T-helper 2 cell (primary cell): Measurements from ENCODE around the gene SLC35F4.
"Not testable (repeated sequence)": the region's sequence is repeated elsewhere in the genome, so short reads cannot be mapped to it uniquely, and the experiment has no call there.

Source experiments
- DNase-seq, 5 experiments: peaks; one replicate each; pipeline versions ENCODE4 v3.0.0 to v3.0.0-alpha.2; 2012 to 2022

The SLC35F4 gene

DNA sequence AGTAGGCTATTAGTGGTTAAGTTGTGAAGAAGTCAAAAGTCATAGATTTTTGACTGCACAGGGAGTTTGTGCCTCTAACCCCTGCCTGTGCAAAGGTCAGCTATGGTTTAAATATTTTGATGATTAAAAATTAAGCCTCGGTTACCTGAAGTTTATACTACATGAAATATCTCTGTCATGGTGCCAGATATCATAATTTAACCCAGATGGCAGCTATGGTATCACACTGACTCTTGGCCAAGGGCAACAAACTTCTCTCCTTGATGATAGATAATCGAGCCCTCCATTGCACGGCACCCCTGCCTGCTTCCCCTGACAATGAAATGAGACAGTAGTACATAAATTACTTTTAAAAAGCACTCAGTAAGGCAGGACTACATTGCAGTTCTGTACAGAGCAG lies 80.8 kb downstream of the SLC35F4 start:
- no peak for DNase-seq

DNA sequence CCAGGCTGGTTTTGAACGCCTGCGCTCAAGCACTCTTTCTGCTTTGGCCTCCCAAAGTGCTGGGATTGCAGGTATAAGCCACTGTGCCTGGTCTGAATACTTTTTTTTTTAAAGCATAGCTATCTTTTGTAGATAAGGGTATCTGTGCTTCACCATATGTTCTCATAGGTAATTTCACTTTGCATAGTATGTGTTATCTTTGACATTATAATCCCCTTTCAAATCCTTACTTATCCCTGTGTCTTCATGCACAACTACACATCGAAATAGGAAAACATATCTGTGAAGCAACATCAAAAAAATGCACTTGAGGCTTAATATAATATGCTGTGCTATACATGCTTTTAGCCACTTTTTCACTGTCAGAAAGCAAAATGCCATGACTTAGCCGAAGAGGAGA lies 94.1 kb downstream of the SLC35F4 start:
- DNase-seq: no peak

DNA sequence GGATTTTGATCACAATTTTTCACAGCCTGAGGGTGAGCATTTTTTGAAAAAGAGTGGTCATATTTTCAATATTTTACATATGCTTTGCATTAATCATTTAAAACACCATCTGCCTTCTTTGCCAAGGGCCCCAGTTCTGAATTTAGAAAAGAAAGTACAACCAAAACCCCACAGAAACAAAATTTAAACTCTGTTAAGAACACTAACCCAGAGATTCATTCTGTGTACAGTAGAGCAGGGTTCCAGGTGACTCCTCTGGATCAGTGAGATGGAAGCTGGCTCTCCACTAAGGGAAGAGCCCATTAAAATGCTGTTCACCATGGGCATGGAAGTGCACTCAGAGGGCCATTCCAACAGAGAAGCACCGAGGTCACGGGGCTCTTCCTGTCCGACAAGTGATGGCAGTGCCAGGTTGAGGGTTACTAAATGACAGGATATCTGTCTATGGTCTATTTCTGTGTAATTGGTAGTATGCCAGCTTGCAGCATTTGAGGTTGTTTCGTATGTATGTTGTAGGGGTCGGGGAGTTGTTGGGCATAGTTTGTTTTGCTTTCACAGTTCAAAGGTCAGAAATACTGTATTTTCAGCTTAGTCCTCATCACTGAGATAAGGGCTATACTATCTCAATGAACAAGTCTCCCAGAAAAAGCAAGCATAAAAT lies 95.9 kb downstream of the SLC35F4 start:
- no peak for DNase-seq

DNA sequence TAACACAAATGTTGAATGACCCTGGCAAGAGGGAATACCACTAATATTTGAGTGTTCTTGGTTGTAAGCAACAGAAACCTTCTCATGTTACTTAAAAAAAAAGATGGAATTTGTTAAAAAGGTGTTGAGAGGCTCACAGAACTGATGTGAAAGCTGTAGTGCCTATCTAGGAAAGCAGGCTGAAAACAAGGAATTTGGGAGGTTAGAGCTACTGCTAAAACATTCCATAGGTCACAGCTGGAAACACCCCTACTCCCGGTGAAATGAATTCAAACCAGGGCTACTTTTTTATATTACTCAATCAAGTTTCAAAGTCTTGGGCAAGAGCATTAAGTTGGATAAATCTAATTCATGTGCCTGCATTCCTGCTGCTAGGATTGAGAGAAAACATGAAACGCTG lies 104.1 kb downstream of the SLC35F4 start:
- no peak for DNase-seq

DNA sequence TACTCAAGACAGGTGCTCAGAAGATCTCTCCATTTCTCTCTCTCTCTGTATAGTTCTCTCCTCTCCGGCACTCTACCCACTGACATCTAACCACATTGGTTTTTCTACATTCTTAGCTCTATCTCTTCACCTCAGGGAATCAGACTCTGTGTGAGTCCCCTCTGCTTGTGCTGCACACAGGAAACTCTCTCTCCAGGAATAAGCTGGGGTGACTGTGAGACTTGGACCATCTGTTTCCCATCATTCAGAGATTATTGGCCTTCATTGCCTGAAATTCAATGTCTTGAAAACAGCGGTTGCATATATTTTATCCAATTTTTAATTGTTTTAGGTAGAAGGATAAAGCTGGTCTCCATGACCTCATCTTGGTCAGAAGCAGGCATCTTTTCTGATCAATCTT lies 105.0 kb downstream of the SLC35F4 start:
- no peak for DNase-seq

DNA sequence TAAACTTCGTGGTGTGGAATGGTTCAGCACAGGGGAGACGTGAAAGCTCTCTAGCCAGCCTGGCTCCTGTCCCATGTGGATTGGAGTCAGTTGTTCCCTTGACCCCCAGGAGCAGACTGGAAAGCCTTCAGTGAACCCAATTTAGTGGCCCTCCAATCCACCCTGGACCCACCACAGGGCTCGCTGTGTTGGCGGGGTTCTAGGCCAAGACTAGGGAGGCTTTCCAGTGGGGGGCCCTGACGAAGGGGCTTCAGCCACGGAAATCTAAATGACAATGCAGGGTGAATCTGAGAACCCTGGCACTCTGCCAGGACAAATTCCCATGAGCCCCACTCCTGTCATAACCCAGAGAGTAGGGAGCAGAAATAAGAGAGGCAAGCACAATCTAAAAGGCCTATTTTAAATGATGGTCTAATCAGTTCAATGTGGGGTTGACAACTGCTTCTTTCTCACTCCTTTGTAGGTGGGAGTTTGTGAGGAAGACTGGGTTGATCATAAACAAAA lies 110.8 kb downstream of the SLC35F4 start:
- no peak for DNase-seq

DNA sequence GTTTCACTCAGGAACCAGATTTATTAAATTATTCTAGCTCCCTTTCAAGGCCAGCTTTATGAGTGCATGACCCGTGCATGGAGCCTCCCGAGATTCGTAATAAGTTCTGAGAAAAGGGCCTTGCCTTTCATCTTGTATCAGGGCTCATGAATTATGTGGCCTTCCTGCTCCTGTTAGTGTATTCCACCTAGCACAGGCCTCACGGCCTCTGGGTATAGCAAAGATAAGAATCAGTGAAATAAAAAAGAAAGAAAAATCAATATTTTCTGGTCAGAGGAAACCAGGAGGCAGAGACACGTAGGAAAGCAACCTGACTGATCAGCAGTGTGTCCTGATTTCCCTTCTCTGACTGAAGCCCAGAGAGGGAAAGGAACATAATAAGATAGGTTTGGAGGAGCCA lies 111.4 kb downstream of the SLC35F4 start:
- no peak for DNase-seq

DNA sequence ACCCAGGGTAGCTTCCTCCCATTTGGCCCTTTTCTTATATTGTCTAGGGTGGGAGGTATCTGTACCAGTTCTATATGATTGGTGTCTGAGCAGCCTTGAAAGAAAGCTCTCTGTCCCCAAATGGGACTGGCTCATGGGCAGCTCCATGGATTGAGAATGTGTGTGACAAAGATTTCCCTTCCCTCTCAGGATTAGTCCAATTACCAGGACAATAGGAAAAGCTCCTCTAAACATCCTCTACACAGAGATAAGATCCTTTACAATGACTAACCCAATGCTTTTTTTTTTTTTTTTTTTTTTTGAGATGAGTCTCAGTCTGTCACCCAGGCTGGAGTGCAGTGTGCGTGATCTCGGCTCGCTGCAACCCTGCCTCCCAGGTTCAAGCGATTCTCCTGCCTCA lies 112.1 kb downstream of the SLC35F4 start:
- no peak for DNase-seq

DNA sequence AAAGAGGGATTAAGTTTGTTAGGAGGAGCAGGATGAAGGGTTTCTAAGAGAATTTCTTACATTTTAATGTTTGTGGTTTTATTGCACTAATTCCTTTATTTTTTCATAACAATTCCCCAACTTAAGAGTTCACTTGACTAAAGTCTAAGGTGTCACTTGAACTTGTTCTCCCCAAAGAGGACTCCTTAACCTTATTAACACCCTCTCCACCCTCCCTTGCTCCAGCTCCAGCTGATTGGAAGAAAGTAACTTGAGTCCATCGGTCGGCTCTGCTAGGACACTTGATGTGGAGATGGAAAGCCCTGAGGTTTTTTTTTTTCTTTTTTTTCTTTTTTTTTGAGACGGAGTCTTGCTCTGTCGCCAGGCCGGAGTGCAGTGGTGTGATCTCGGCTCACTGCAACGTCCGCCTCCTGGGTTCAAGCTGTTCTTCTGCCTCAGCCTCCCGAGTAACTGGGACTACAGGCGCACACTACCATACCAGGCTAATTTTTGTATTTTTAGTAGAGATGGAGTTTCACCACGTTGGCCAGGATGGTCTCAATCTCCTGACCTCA lies 113.7 kb downstream of the SLC35F4 start:
- DNase-seq: not testable (repeated sequence)

DNA sequence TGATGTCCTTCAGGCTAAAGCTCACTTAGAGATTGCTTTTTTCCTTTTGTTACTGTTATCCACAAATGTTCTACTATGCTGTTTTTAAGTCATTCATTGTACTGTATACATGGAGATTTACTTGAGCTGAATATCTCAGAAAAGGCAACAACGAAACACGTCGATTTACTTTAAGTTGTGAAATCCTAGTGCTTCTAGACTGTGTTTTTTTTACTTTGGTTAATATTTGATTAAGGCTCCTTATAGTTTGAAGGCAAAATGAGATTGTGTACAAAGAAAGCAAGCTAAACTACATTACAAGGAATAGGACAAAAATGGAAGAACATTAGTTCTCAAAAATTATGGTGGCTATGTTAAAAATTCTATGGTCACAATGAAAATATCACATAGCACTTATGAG lies 114.5 kb downstream of the SLC35F4 start:
- DNase-seq: no peak

DNA sequence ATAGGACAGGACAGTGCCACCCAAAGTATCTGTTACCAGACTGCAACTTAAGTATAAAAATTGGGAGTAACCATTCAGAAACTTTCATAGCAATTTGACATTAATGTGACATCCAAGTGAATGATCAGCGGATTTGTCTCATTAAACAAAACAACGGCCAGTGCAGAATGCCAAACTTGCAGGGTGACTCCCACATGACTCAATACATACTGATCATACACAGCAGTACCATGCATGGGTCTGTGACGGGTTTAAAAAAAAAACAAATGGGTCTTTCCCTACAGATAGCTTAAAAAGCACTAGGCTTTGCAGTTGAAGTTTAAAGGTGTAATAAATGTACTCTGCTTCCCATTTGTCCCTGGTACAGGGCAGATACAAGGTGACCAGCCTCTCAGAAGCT lies 116.6 kb downstream of the SLC35F4 start:
- DNase-seq: no peak

DNA sequence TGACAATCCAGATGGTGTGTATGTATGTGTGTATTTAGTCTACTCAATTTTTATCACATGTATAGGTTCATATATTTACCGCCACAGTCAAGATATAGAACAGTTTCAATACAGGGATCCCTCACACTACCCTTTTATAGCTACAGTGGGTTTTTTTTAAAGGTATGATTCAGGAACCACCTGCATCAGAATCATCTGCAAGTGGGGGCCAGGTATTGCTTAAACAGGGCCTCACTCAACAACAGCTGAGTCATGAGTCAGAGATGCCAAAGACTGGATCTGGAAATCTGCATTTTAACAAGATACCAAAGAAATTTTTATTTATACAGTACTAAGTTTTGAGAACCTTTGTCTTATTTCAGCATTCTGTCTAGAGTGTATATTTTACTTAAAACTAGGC lies 117.6 kb downstream of the SLC35F4 start:
- no peak for DNase-seq

DNA sequence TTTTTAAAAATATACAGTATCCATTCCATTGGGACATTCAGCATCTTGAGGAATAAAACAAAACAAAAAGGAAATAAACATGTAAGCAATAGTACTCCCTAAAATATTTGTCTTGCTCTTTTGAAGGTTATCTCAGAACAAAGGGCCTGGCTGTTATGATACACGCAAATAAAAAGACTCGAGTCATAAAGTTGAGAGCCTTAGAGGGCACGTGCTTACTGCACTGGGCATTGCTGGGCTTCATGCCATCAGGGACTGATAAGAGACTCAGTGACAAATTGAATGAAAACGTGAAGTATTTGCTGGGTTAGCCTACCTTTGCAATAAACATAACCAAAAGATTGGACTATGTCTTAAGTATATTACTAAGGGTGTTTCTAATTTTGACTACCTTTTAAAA lies 118.9 kb downstream of the SLC35F4 start:
- no peak for DNase-seq

DNA sequence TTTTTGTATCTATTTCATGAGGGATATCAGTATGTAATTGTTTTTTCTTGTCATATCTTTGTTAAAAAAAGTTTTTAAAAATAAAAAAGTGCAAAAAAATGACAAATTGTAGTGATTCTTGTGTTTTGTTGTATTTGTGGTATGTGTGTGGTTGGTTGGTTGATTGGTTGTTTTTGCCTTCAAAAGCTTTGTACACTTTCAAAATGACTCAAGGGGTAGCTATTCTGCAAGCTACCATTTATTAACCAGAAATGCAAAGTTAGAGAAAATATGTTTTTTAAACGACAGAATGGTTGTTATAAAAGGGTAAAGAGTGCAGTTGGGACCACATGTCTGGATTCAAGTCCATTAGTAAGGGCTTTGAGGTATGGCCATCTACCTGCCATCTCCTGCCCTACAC lies 119.3 kb downstream of the SLC35F4 start:
- DNase-seq: peak in 1 of 5 experiments; percentile 33

DNA sequence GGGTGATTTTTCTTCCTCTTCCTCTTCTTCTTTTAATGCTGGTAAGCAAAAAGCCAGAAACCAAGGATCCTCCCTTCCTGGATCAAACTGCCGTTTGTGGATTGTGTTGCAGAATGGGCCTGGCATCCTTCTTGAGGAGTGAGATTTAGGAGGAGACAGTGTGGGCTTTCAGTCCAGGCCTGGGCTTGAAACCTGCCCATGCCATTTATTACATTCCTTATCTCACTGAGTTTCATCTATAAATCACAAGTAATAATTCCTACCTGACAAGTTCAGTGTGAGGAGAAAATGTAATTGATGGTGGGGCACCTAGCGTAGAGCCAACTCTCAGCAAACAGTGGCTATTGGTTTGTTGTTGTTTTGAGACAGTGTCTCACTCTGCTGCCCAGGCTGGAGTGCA lies 126.4 kb downstream of the SLC35F4 start:
- DNase-seq: no peak

DNA sequence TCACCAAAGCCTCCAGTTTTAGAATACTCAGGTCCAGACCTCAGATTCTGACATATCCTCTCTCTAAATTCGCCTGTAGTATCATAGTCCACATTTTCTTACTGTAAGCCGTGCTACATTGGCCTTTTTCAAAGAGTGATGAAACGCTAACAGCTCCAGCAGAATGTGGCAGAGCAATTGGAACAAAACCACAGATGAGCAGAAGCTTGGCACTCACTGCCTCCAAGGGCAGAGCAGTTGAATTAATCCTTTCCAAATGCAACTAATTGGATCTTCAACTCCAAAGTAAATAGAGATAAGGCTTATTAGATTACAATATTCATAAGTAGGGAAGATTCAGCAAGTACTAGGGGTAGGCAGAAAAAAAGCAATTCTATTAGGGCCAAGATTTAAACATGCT lies 128.3 kb downstream of the SLC35F4 start:
- no peak for DNase-seq

DNA sequence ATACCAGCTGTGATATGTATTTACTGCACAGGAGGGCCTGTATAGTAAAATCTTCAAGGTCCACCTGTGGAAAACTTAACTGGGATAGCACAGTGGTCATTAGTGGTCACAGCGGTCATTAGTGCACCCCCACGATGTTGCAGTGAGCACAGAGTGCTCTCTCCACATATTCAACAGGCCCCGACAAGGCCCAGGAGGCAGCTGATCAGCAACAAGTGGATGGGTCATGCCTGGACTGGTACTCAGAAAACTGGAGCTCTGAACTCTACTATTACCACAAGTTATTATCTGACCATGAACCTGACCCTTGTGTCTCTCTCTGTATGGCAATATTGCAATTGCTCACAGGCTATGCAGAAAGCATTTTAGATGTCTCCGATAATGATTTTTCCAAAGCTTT lies 129.5 kb downstream of the SLC35F4 start:
- no peak for DNase-seq

DNA sequence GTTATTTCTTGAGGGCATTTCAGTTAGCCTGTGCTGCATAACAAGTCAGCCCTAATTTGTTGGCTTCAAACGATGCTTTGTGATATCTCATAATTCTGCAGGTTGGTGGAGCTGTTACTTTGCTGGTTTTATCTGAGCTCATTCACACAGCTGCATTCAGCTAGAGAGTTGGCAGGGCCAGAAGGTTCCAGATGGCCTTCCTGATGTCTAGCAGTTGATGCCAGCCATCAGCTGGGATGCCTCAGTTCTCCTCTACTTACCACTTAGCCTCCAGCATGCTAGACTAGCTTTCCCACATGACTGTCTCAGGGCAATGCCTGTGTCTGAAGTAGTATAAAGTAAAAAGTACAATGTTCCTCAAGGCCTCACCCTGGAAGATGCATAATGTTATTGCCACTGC lies 130.6 kb downstream of the SLC35F4 start:
- DNase-seq: no peak

DNA sequence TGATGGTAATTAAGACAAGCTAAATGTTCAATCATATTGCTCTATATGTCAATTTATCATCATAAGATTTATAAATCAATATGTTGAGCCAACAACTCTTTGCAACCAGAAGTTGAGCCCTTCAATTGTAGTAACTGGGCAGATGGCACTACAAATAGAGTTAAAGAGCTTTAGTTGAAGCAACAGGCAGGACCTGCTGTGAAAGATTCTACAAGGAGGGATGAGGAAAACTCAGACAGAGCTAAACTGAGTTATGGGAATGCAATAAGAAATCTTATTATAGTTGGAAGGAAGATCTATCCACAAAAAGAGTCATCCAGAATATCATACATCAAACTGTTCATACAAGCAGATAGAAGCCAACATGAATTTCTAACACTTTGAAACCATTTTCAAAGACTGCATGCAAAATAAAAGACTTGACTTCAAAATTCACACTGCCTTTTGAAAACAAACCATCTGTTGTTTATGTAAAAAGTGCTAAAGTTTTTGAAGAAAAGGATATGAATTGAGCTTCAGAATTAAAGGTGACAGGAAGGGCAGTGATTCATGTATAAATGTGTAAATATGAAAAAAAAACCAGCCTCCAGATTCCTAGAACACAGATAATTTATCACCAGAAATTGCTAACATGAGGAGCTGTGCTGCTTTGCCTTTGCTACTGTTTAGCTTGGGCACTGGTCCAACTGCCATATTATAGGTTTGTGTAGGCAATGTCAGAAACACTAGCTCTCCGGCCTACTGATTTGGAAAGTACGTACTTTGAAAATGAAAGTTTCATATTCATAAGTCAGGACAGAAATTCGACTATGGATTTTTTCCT lies 133.2 kb downstream of the SLC35F4 start:
- no peak for DNase-seq

DNA sequence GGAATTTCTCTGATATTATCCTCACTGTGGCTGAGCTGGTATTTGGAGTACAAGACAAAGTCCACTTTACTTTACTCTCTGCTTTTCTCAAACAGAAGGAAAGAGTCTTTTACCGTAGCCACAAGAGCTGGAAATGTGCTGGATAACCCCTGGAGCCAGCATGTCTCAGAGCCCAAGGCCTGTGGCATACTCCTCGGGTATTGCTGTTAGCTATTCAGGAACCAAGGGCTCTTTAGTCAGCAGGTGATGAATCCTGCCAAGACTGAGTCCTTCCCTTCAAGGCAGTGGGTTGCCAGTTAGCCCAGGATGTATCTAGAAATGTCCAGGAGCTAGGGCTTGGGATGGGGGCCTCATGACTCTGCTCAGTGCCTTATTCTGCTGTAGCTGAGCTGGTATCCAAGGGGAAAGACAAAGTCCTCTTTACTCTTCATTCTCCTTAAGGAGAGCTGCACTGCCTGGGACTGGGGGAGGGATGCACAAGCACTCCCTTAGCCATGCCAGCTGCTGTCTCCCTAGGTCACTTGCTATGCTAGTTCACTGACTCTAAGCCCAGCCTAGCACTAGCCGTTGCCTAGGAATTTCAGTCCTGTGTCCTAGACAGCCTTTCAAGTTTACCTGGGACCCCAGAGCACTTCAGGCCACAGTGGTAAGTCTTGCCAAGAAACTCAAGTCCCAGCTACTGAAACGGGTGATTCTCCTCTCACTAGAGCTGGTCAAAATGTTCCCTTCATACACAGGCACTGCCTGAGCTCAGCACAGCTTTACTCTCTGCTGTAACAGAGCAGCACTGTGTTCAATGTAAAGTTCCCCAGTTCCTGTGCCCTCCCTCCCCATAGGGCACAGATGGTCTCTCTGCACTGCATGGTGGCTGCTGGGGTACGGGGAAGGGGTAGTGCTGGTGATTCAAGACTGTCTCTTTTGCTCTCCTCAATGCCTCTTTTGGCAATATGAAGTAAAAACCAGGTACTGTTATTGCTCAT lies 136.4 kb downstream of the SLC35F4 start:
- no peak for DNase-seq

DNA sequence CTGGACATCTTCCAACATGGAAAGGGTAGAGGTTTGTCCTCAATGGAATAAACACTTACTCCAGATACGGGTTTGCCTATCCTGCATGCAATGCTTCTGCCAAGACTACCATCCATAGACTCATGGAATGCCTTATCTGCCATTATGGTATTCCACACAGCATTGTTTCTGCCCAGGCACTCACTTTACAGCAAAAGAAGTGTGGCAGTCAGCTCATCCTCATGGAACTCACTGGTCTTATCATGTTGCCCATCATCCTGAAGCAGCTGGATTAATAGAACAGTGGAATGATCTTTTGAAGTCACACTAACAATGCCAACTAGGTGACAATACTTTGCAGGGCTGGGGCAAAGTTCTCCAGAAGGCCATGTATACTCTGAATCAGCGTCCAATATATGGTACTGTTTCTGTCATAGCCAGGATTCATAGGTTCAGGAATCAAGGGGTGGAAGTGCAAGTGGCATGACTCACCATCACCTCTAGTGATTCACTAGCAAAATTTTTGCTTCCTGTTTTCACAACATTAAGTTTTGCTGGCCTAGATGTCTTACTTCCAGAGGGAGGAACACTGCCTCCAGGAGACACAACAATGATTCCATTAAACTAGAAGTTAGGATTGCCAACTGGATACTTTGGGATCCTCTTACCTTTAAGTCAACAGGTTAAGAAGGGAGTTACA lies 140.4 kb downstream of the SLC35F4 start:
- no peak for DNase-seq

DNA sequence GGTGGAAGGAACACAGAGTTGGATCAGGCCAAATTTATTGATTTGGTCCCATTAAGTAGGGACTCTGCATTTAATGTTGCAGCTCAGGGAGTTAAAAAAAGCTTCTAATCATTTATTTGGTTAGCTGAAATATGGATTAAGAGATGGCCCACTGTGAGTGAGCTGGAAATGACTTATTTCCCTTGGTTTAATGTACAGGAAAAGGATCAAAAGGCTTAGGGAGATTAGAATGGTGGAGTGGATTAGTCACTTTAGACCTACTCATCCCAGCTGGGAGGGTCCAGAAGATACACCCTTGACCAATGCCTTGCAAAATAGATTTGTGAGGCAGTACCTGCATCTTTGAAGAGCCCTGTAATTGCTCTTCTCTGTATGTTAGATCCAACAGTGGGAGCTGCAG lies 143.8 kb downstream of the SLC35F4 start:
- not testable (repeated sequence) for DNase-seq
